ENCODE results near the gene ATL1.
"Not testable (repeated sequence)": the region's sequence is repeated elsewhere in the genome, so short reads cannot be mapped to it uniquely, and the experiment has no call there.

The ATL1 gene

GRCh38 chr14:50658203-50658602 is 98.3 kb downstream of the ATL1 start:
- DNase-seq (ENCODE audit: extremely low read depth, low read depth) = no peak
- TF ChIP-seq CTCF (IDR thresholded peaks at IDR 0.05; ENCODE audit: low read depth, low read length, missing control alignments) = no peak
- no peak overlapping the region for H3K4me3 ChIP-seq (replicated peaks; ENCODE audit: low read depth, low read length)

GRCh38 chr14:50659327-50659974 is 99.5 kb downstream of the ATL1 start:
- DNase-seq (ENCODE audit: extremely low read depth, low read depth) = no peak
- no peak overlapping the region for H3K4me3 ChIP-seq (replicated peaks; ENCODE audit: low read depth, low read length)
- no peak for TF ChIP-seq CTCF (IDR thresholded peaks at IDR 0.05; ENCODE audit: low read depth, low read length, missing control alignments)

GRCh38 chr14:50664579-50664978 is 104.6 kb downstream of the ATL1 start:
- DNase-seq (ENCODE audit: extremely low read depth, low read depth); H3K4me3 ChIP-seq (replicated peaks; ENCODE audit: low read depth, low read length): not testable (repeated sequence)

- H3K4me3 ChIP-seq (replicated peaks; ENCODE audit: low read depth, low read length) = peak overlapping the region; percentile 88
Measured at GRCh38 chr14:50665300-50665699, 105.4 kb downstream of the ATL1 start.

GRCh38 chr14:50666772-50667683 is 107.1 kb downstream of the ATL1 start:
- no peak for TF ChIP-seq CTCF (IDR thresholded peaks at IDR 0.05; ENCODE audit: low read depth, low read length, missing control alignments)
- H3K4me3 ChIP-seq (replicated peaks; ENCODE audit: low read depth, low read length) = peak overlapping the region; percentile 88
- no peak for DNase-seq (ENCODE audit: extremely low read depth, low read depth)

More at GRCh38 chr14:50665300-50665699, 105.4 kb downstream of the ATL1 start:
- DNase-seq (ENCODE audit: extremely low read depth, low read depth) = not testable (repeated sequence)

- no peak for TF ChIP-seq CTCF (IDR thresholded peaks at IDR 0.05; ENCODE audit: low read depth, low read length, missing control alignments)
- peak overlapping the region; percentile 88 for H3K4me3 ChIP-seq (replicated peaks; ENCODE audit: low read depth, low read length)
- no peak for DNase-seq (ENCODE audit: extremely low read depth, low read depth)
Measured at GRCh38 chr14:50667684-50667995, 107.7 kb downstream of the ATL1 start.

GRCh38 chr14:50667996-50668825 is 108.3 kb downstream of the ATL1 start, which contains the start of gene SAV1:
Gene SAV1 (minus strand): TSS chr14:50668306. CDS start chr14:50667967, 339 bp downstream.
- peak within 1 kb of the TSS; percentile 88 for H3K4me3 ChIP-seq (replicated peaks; ENCODE audit: low read depth, low read length)
- DNase-seq (ENCODE audit: extremely low read depth, low read depth) = no peak
- TF ChIP-seq CTCF (IDR thresholded peaks at IDR 0.05; ENCODE audit: low read depth, low read length, missing control alignments) = no peak

Data from HFF-Myc (cell line).